ENCODE results near the gene POU6F1. TPM values are rescaled to one million over a fixed set of nuclear protein-coding genes. Genes with fewer than 3 reads are reported as not detected.

Gene POU6F1
- total and polyA plus RNA-seq, 2 of the 8 experiments (the other 6 are each of a cell fraction or from before 2014, with no cell fraction given): 5.6 to 8.7 TPM

- no peak overlapping the region for H2BK15ac ChIP-seq (ENCODE audit: low read length)
- POLR2A ChIA-PET (ENCODE audit: partially characterized antibody): no interaction called here
- no peak overlapping the region for H3K14ac ChIP-seq (ENCODE audit: insufficient read length)
- TF ChIP-seq SUZ12 (IDR thresholded peaks at IDR 0.05; ENCODE audit: low read length) (no peak), PHF8 (conservative IDR thresholded peaks at IDR 0.05; ENCODE audit: low read depth, low read length) (no peak), GABPA (IDR thresholded peaks at IDR 0.05; ENCODE audit: borderline replicate concordance, insufficient read depth, low read length) (no peak), RAD21 (IDR thresholded peaks at IDR 0.05 in 1 of 2, conservative IDR thresholded peaks at IDR 0.05 in 1 of 2; ENCODE audit: low read depth in 2 of 2, low read length in 2 of 2) (no peak), MAX (IDR thresholded peaks at IDR 0.05) (no peak), BCL11A (IDR thresholded peaks at IDR 0.05; ENCODE audit: low read depth in 2 of 2, low read length in 2 of 2) (no peak), SP2 (IDR thresholded peaks at IDR 0.05; ENCODE audit: low read length) (no peak), SIX5 (IDR thresholded peaks at IDR 0.05; ENCODE audit: low read depth, low read length) (no peak), HDAC2 (IDR thresholded peaks at IDR 0.05; ENCODE audit: borderline replicate concordance in 1 of 2, low read depth in 2 of 2, low read length in 2 of 2) (no peak)
- CTCF ChIA-PET (ENCODE audit: partially characterized antibody): interaction anchor here (1.1 kb wide), 1 partner anchor 71 kb away, joined by 4 read pairs; no protein-coding TSS in a partner anchor
- no peak overlapping the region for H3K4ac ChIP-seq (replicated peaks; ENCODE audit: insufficient read length, low read depth, low read length)
- no peak overlapping the region for H2BK120ac ChIP-seq (replicated peaks; ENCODE audit: low read depth, low read length)
- no peak overlapping the region for H3K9ac ChIP-seq (replicated peaks in 1 of 4; ENCODE audit: extremely low read depth in 1 of 4, low read depth in 3 of 4, low read length in 3 of 4)
- H3K23ac ChIP-seq (ENCODE audit: insufficient read length): no peak overlapping the region
- no peak overlapping the region for H3K4me2 ChIP-seq (ENCODE audit: insufficient read depth in 1 of 2, low read depth in 2 of 2, low read length in 2 of 2)
- no peak overlapping the region for H2BK12ac ChIP-seq (ENCODE audit: low read depth, low read length)
- H3K18ac ChIP-seq (ENCODE audit: extremely low read depth, low read length): no peak overlapping the region
- WGBS, 2 experiments (ENCODE audit: extremely low coverage in 1 of 2, insufficient coverage in 1 of 2, insufficient read length in 1 of 2, insufficient replicate concordance in 2 of 2, low coverage in 1 of 2, low lambda C conversion rate in 2 of 2, missing lambda C conversion rate in 1 of 2): 77% methylated on average over 3 of the region's 3 CpGs; no CpG with 5 or more reads in 1 of the 2 experiments
- H3K9me3 ChIP-seq (ENCODE audit: insufficient read depth in 2 of 2, low read depth in 1 of 2, low read length in 1 of 2): no peaks in the 10 kb centered on the region
- H3K4me3 ChIP-seq (ENCODE audit: extremely low read depth in 1 of 4, insufficient read depth in 2 of 4, low read depth in 3 of 4, low read length in 4 of 4): no peak overlapping the region
- no peaks in the 10 kb centered on the region for H4K20me1 ChIP-seq (replicated peaks in 1 of 2; ENCODE audit: control insufficient read depth in 1 of 2, insufficient read depth in 2 of 2, low read length in 2 of 2)
- no peak overlapping the region for H3K27ac ChIP-seq (ENCODE audit: low read depth, low read length)
- H3K36me3 ChIP-seq (ENCODE audit: control insufficient read depth in 2 of 4, insufficient read depth in 4 of 4, low read length in 3 of 4): peaks cover 0 to 9% (median 0%) of the 10 kb centered on the region in 4 experiments; a peak in 1 of 8 replicates
- no peak overlapping the region for H3K56ac ChIP-seq (replicated peaks; ENCODE audit: insufficient read length, low read depth, low read length)
- no peak overlapping the region for H4K8ac ChIP-seq (ENCODE audit: extremely low read depth, insufficient read depth, low read length)
- DNase-seq (ENCODE audit: low read depth in 1 of 2, low spot score in 2 of 2): no peak
- no peak overlapping the region for H2AFZ ChIP-seq (ENCODE audit: low read length)
- no peak overlapping the region for H2AK5ac ChIP-seq (ENCODE audit: low read depth, low read length)
- H3K4me1 ChIP-seq (replicated peaks in 1 of 4; ENCODE audit: control insufficient read depth in 3 of 4, insufficient read depth in 4 of 4, low read length in 3 of 4): no peaks in the 10 kb centered on the region
- no peak overlapping the region for H4K5ac ChIP-seq (ENCODE audit: insufficient read length, low read depth, low read length)
- no peak for FAIRE-seq
- no peak overlapping the region for H4K91ac ChIP-seq (replicated peaks; ENCODE audit: insufficient read length, low read length)
- H3K23me2 ChIP-seq (ENCODE audit: low read depth, low read length): no peaks in the 10 kb centered on the region; the same call in 1 of the 2 replicates
- H2BK5ac ChIP-seq (ENCODE audit: low read depth, low read length): no peak overlapping the region
- H3K79me1 ChIP-seq (ENCODE audit: low read depth, low read length): peaks cover 3% of the 10 kb centered on the region; the same call in 1 of the 2 replicates
- H3K27me3 ChIP-seq (replicated peaks in 1 of 4; ENCODE audit: control insufficient read depth in 3 of 4, extremely low read depth in 1 of 4, insufficient read depth in 3 of 4, low read length in 3 of 4): no peaks in the 10 kb centered on the region
- no peak overlapping the region for H2BK20ac ChIP-seq (ENCODE audit: low read length)
- peaks cover 0 to 38% of the 10 kb centered on the region in 2 experiments; a peak in 2 of 4 replicates for H3K79me2 ChIP-seq (ENCODE audit: control insufficient read depth in 1 of 2, insufficient read depth in 2 of 2, low read length in 2 of 2)
Observed at GRCh38 chr12:51139292-51139844, 78.5 kb downstream of the POU6F1 start.

All from H1 (cell line).